ENCODE measurements around the gene DNM3. TPM values are rescaled to one million over a fixed set of nuclear protein-coding genes. Genes with fewer than 3 reads are reported as not detected.

DNM3 gene
- total and polyA plus RNA-seq, 2 experiments from 2014 or later: 5.2 to 12.2 TPM

DNA sequence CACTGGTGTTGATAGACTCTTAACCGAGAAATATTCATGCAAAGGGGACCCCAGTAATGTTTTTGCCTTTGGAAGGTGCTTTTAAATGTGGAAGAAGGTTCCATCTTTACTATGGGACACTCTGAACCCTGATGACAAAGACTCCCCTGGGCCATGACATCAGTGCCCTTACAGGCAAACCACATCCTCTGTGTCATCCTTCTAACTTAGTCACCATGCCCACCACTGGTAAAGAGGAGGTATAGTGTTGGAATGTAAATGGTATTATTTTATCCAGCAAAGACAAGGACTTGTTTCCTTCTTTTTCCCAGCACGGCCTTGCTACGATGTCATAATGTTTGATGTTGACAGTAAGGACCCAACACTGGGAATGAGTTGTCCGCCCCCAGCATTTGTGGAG is 47.2 kb upstream of the DNM3 start:
- H3K4me3 Mint-ChIP-seq: no peak overlapping the region
- no peaks in the 10 kb centered on the region for H3K9me2 ChIP-seq (ENCODE audit: insufficient read depth)
- no peaks in the 10 kb centered on the region for H3K4me1 ChIP-seq (ENCODE audit: insufficient read depth)
- peaks cover 3% of the 10 kb centered on the region; the same call in 1 of the 2 replicates for H4K20me1 ChIP-seq (replicated peaks; ENCODE audit: insufficient read depth)
- peaks cover 60% of the 10 kb centered on the region for H3K36me3 ChIP-seq (ENCODE audit: insufficient read depth)
- ATAC-seq: no peak
- peaks cover 19% of the 10 kb centered on the region; the same call in 1 of the 2 replicates for H3K79me2 ChIP-seq (replicated peaks; ENCODE audit: insufficient read depth)
- H3K27me3 ChIP-seq (ENCODE audit: insufficient read depth): no peaks in the 10 kb centered on the region
- H3K27ac ChIP-seq (ENCODE audit: low read depth): no peak overlapping the region
- H3K4me3 ChIP-seq: no peak overlapping the region
- peaks cover 7% of the 10 kb centered on the region; the same call in 2 of the 3 replicates for H3K4me1 Mint-ChIP-seq
- peaks cover 4% of the 10 kb centered on the region for H3K27me3 Mint-ChIP-seq (ENCODE audit: insufficient read depth, low read depth, poor library complexity)
- H2AFZ ChIP-seq: no peak overlapping the region
- DNase-seq (ENCODE audit: low spot score): no peak
- no peak overlapping the region for H3K4me2 ChIP-seq
- no peaks in the 10 kb centered on the region for H3F3A ChIP-seq (replicated peaks; ENCODE audit: low read depth)
- H3K27ac Mint-ChIP-seq: no peak overlapping the region
- TF ChIP-seq ETS1 (IDR thresholded peaks at IDR 0.05) (no peak), ZNF331 (CRISPR knock-in tag; IDR thresholded peaks at IDR 0.05; ENCODE audit: low read depth) (no peak), STAT1 (IDR thresholded peaks at IDR 0.05; ENCODE audit: unreplicated experiment) (no peak), EZH2phosphoT487 (IDR thresholded peaks at IDR 0.05; ENCODE audit: unreplicated experiment) (no peak), JUNB (IDR thresholded peaks at IDR 0.05; ENCODE audit: unreplicated experiment) (no peak), NANOG (IDR thresholded peaks at IDR 0.05; ENCODE audit: borderline replicate concordance) (no peak), EZH2 (IDR thresholded peaks at IDR 0.05; ENCODE audit: low read depth, unreplicated experiment) (no peak), POLR2AphosphoS5 (IDR thresholded peaks at IDR 0.05; ENCODE audit: low read depth) (no peak), CREB1 (CRISPR knock-in tag; IDR thresholded peaks at IDR 0.05; ENCODE audit: low read depth) (no peak), REST (IDR thresholded peaks at IDR 0.05; ENCODE audit: unreplicated experiment) (no peak), ZNF114 (CRISPR knock-in tag; IDR thresholded peaks at IDR 0.05) (no peak)
- TF ChIP-seq, protein P1, sequence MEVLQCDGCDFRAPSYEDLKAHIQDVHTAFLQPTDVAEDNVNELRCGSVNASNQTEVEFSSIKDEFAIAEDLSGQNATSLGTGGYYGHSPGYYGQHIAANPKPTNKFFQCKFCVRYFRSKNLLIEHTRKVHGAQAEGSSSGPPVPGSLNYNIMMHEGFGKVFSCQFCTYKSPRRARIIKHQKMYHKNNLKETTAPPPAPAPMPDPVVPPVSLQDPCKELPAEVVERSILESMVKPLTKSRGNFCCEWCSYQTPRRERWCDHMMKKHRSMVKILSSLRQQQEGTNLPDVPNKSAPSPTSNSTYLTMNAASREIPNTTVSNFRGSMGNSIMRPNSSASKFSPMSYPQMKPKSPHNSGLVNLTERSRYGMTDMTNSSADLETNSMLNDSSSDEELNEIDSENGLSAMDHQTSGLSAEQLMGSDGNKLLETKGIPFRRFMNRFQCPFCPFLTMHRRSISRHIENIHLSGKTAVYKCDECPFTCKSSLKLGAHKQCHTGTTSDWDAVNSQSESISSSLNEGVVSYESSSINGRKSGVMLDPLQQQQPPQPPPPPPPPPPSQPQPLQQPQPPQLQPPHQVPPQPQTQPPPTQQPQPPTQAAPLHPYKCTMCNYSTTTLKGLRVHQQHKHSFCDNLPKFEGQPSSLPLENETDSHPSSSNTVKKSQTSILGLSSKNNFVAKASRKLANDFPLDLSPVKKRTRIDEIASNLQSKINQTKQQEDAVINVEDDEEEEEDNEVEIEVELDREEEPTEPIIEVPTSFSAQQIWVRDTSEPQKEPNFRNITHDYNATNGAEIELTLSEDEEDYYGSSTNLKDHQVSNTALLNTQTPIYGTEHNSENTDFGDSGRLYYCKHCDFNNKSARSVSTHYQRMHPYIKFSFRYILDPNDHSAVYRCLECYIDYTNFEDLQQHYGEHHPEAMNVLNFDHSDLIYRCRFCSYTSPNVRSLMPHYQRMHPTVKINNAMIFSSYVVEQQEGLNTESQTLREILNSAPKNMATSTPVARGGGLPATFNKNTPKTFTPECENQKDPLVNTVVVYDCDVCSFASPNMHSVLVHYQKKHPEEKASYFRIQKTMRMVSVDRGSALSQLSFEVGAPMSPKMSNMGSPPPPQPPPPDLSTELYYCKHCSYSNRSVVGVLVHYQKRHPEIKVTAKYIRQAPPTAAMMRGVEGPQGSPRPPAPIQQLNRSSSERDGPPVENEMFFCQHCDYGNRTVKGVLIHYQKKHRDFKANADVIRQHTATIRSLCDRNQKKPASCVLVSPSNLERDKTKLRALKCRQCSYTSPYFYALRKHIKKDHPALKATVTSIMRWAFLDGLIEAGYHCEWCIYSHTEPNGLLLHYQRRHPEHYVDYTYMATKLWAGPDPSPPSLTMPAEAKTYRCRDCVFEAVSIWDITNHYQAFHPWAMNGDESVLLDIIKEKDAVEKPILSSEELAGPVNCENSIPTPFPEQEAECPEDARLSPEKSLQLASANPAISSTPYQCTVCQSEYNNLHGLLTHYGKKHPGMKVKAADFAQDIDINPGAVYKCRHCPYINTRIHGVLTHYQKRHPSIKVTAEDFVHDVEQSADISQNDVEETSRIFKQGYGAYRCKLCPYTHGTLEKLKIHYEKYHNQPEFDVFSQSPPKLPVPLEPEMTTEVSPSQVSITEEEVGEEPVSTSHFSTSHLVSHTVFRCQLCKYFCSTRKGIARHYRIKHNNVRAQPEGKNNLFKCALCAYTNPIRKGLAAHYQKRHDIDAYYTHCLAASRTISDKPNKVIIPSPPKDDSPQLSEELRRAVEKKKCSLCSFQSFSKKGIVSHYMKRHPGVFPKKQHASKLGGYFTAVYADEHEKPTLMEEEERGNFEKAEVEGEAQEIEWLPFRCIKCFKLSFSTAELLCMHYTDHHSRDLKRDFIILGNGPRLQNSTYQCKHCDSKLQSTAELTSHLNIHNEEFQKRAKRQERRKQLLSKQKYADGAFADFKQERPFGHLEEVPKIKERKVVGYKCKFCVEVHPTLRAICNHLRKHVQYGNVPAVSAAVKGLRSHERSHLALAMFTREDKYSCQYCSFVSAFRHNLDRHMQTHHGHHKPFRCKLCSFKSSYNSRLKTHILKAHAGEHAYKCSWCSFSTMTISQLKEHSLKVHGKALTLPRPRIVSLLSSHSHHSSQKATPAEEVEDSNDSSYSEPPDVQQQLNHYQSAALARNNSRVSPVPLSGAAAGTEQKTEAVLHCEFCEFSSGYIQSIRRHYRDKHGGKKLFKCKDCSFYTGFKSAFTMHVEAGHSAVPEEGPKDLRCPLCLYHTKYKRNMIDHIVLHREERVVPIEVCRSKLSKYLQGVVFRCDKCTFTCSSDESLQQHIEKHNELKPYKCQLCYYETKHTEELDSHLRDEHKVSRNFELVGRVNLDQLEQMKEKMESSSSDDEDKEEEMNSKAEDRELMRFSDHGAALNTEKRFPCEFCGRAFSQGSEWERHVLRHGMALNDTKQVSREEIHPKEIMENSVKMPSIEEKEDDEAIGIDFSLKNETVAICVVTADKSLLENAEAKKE (CRISPR knock-in tag; IDR thresholded peaks at IDR 0.05): no peak
- TF ChIP-seq, protein P2, sequence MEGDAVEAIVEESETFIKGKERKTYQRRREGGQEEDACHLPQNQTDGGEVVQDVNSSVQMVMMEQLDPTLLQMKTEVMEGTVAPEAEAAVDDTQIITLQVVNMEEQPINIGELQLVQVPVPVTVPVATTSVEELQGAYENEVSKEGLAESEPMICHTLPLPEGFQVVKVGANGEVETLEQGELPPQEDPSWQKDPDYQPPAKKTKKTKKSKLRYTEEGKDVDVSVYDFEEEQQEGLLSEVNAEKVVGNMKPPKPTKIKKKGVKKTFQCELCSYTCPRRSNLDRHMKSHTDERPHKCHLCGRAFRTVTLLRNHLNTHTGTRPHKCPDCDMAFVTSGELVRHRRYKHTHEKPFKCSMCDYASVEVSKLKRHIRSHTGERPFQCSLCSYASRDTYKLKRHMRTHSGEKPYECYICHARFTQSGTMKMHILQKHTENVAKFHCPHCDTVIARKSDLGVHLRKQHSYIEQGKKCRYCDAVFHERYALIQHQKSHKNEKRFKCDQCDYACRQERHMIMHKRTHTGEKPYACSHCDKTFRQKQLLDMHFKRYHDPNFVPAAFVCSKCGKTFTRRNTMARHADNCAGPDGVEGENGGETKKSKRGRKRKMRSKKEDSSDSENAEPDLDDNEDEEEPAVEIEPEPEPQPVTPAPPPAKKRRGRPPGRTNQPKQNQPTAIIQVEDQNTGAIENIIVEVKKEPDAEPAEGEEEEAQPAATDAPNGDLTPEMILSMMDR (conservative IDR thresholded peaks at IDR 0.05; ENCODE audit: low read depth in 2 of 2): no peak
- H3K9me3 Mint-ChIP-seq: no peaks in the 10 kb centered on the region
- H3K36me3 Mint-ChIP-seq (ENCODE audit: low read depth): peaks cover 79% of the 10 kb centered on the region
